Prostate gland (tissue), 2 donors: ENCODE measurements around the gene B9D2.

ENCODE experiments used
- POLR2AphosphoS5 ChIP-seq: sonication (generic); formaldehyde crosslinking; IDR thresholded peaks from one replicate; pipeline ENCODE4 v1.6.1; 2017; ENCODE audit warnings: antibody characterized with exemption
- TF ChIP-seq, protein P1 (sequence below), 4 experiments: fragments of 200-600 bp in 2 of 4; fragments of 450-650 bp in 2 of 4; sonication (generic) in 2 of 4; IDR thresholded peaks; 1 replicate in 3 of 4; 2 replicates in 1 of 4; pipeline ENCODE4 v1.5.1; 2016 to 2019; ENCODE audit warnings: antibody characterized with exemption in 4 of 4, mild to moderate bottlenecking in 2 of 4, moderate library complexity in 2 of 4

DNA sequence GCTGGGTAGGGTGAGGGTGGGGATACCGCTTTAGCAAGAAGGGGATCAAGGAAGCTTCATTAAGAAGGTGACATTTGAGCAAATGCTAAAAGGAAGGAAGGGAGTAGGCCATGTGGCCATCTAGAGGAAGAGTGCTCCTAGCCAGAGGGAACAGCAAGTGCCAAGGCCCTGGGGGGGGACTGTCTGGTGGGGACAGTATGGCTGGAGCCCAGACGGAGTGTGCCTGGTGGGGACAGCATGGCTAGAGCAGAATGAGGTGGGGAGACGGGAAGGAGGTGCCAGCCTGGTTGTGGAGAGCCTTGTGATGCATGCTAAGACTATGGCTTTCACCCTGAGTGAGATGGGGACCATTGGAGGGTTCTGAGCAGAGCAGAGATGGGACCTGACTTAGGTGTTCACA lies 8.1 kb downstream of the B9D2 start:
- TF ChIP-seq, protein P1, sequence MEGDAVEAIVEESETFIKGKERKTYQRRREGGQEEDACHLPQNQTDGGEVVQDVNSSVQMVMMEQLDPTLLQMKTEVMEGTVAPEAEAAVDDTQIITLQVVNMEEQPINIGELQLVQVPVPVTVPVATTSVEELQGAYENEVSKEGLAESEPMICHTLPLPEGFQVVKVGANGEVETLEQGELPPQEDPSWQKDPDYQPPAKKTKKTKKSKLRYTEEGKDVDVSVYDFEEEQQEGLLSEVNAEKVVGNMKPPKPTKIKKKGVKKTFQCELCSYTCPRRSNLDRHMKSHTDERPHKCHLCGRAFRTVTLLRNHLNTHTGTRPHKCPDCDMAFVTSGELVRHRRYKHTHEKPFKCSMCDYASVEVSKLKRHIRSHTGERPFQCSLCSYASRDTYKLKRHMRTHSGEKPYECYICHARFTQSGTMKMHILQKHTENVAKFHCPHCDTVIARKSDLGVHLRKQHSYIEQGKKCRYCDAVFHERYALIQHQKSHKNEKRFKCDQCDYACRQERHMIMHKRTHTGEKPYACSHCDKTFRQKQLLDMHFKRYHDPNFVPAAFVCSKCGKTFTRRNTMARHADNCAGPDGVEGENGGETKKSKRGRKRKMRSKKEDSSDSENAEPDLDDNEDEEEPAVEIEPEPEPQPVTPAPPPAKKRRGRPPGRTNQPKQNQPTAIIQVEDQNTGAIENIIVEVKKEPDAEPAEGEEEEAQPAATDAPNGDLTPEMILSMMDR (IDR thresholded peaks at IDR 0.05): no peak
- no peak for TF ChIP-seq POLR2AphosphoS5
